Hematopoietic multipotent progenitor cell treated with erythropoietin and hydrocortisone succinate and interleukin-3 and kit ligand, for 4 days (in vitro differentiated cells): Measurements from ENCODE around the gene CSNK1A1.
"Not testable (repeated sequence)": the region's sequence is repeated elsewhere in the genome, so short reads cannot be mapped to it uniquely, and the experiment has no call there.

Source experiments
- DNase-seq: peaks from one replicate; pipeline ENCODE4 v3.0.0-alpha.2; 2015

Gene CSNK1A1

GRCh38 chr5:149572170-149572569, 20.9 kb upstream of the CSNK1A1 start:
- no peak for DNase-seq

- no peak for DNase-seq
Measured at GRCh38 chr5:149567226-149567625, 16.0 kb upstream of the CSNK1A1 start.

- peak; percentile 91 for DNase-seq
Measured at GRCh38 chr5:149564542-149565140, 13.4 kb upstream of the CSNK1A1 start.

GRCh38 chr5:149563466-149563865, 12.2 kb upstream of the CSNK1A1 start:
- no peak for DNase-seq

GRCh38 chr5:149561848-149562247, 10.6 kb upstream of the CSNK1A1 start:
- DNase-seq = peak; percentile 44

- DNase-seq = no peak
Measured at GRCh38 chr5:149559706-149560105, 8.5 kb upstream of the CSNK1A1 start.

- peak; percentile 26 for DNase-seq
Measured at GRCh38 chr5:149552553-149553160, 1.4 kb upstream of the CSNK1A1 start.

- no peak for DNase-seq
Measured at GRCh38 chr5:149552038-149552494, 827 bp upstream of the CSNK1A1 start.

GRCh38 chr5:149550594-149551226, 529 bp downstream of the CSNK1A1 start:
- peak; percentile 44 for DNase-seq

GRCh38 chr5:149550268-149550583, 1.0 kb downstream of the CSNK1A1 start:
- peak; percentile 56 for DNase-seq

- DNase-seq = peak; percentile 70
Measured at GRCh38 chr5:149549461-149550267, 1.6 kb downstream of the CSNK1A1 start.

GRCh38 chr5:149546974-149547373, 4.3 kb downstream of the CSNK1A1 start:
- no peak for DNase-seq

- no peak for DNase-seq
Measured at GRCh38 chr5:149545327-149545726, 5.9 kb downstream of the CSNK1A1 start.

GRCh38 chr5:149544028-149544420, 7.2 kb downstream of the CSNK1A1 start:
- peak; percentile 75 for DNase-seq

- peak; percentile 67 for DNase-seq
Measured at GRCh38 chr5:149543361-149544027, 7.7 kb downstream of the CSNK1A1 start.

- DNase-seq = no peak
Measured at GRCh38 chr5:149541893-149542292, 9.3 kb downstream of the CSNK1A1 start.

GRCh38 chr5:149540089-149540488, 11.2 kb downstream of the CSNK1A1 start:
- no peak for DNase-seq

- no peak for DNase-seq
Measured at GRCh38 chr5:149537374-149537975, 13.8 kb downstream of the CSNK1A1 start.

GRCh38 chr5:149535787-149536186, 15.5 kb downstream of the CSNK1A1 start:
- not testable (repeated sequence) for DNase-seq

- DNase-seq = no peak
Measured at GRCh38 chr5:149532413-149532812, 18.8 kb downstream of the CSNK1A1 start.

- no peak for DNase-seq
Measured at GRCh38 chr5:149529463-149529862, 21.8 kb downstream of the CSNK1A1 start.

GRCh38 chr5:149528281-149529060, 22.8 kb downstream of the CSNK1A1 start:
- DNase-seq = no peak
